DND-41 (cell line): ENCODE results near the gene TTC13.

Experiments used
- EZH2 ChIP-seq: IDR thresholded peaks from 3 replicates; pipeline ENCODE4 v1.6.1; 2012; ENCODE audit warnings: borderline replicate concordance, low read depth, mild to moderate bottlenecking, moderate library complexity, low read length, inconsistent platforms; ENCODE audit not compliant: severe bottlenecking
- TF ChIP-seq, protein P1 (sequence below): IDR thresholded peaks from 2 replicates; pipeline ENCODE4 v1.5.1; 2012; ENCODE audit warnings: borderline replicate concordance, low read length, moderate library complexity, mild to moderate bottlenecking; ENCODE audit not compliant: poor library complexity, severe bottlenecking; ENCODE audit errors: extremely low read depth

GRCh38 chr1:230971771-230972170 lies 6.9 kb downstream of the TTC13 start:
- TF ChIP-seq, protein P1, sequence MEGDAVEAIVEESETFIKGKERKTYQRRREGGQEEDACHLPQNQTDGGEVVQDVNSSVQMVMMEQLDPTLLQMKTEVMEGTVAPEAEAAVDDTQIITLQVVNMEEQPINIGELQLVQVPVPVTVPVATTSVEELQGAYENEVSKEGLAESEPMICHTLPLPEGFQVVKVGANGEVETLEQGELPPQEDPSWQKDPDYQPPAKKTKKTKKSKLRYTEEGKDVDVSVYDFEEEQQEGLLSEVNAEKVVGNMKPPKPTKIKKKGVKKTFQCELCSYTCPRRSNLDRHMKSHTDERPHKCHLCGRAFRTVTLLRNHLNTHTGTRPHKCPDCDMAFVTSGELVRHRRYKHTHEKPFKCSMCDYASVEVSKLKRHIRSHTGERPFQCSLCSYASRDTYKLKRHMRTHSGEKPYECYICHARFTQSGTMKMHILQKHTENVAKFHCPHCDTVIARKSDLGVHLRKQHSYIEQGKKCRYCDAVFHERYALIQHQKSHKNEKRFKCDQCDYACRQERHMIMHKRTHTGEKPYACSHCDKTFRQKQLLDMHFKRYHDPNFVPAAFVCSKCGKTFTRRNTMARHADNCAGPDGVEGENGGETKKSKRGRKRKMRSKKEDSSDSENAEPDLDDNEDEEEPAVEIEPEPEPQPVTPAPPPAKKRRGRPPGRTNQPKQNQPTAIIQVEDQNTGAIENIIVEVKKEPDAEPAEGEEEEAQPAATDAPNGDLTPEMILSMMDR = no peak
- no peak for TF ChIP-seq EZH2
